SJSA1 (cell line): Measurements from ENCODE around the gene ARHGEF10L. TPM values are rescaled to one million over a fixed set of nuclear protein-coding genes. Genes with fewer than 3 reads are reported as not detected.

ENCODE experiments used
- DNase-seq, 2 experiments: peaks; one replicate each; pipeline ENCODE4 v3.0.0-alpha.2; 2015 to 2020; ENCODE audit warnings: low spot score in 2 of 2, low read depth in 1 of 2
- H3K27ac ChIP-seq: fragments of 250-450 bp; sonication (Bioruptor Pico); 2 replicates; pipeline ENCODE4 v1.5.1; 2020; ENCODE audit warnings: mild to moderate bottlenecking, moderate library complexity
- H3K27me3 ChIP-seq: fragments of 250-450 bp; sonication (Bioruptor Pico); replicated peaks from 2 replicates; pipeline ENCODE4 v1.5.1; 2020; ENCODE audit warnings: mild to moderate bottlenecking, moderate library complexity
- H3K36me3 ChIP-seq: fragments of 250-450 bp; sonication (Bioruptor Pico); 2 replicates; pipeline ENCODE4 v1.5.1; 2020; ENCODE audit warnings: mild to moderate bottlenecking
- H3K4me1 ChIP-seq: fragments of 250-450 bp; sonication (Bioruptor Pico); replicated peaks from 2 replicates; pipeline ENCODE4 v1.6.1; 2021; ENCODE audit warnings: mild to moderate bottlenecking
- H3K4me3 ChIP-seq: fragments of 250-450 bp; sonication (Bioruptor Pico); 2 replicates; pipeline ENCODE4 v1.5.1; 2020; ENCODE audit warnings: mild to moderate bottlenecking
- H3K9me3 ChIP-seq: fragments of 250-450 bp; sonication (Bioruptor Pico); replicated peaks from 2 replicates; pipeline ENCODE4 v1.5.1; 2020; ENCODE audit warnings: mild to moderate bottlenecking
- total RNA-seq: library from RNA; depleted of rRNA; stranded (reverse); fragments of >200 nt; shearing (Covaris generic); gene quantifications from 2 replicates; pipeline ENCODE4 v1.2.3, GENCODE V29; 2014

The ARHGEF10L gene
- total RNA-seq, 1 experiment from 2014 or later: 12.8 TPM

DNA sequence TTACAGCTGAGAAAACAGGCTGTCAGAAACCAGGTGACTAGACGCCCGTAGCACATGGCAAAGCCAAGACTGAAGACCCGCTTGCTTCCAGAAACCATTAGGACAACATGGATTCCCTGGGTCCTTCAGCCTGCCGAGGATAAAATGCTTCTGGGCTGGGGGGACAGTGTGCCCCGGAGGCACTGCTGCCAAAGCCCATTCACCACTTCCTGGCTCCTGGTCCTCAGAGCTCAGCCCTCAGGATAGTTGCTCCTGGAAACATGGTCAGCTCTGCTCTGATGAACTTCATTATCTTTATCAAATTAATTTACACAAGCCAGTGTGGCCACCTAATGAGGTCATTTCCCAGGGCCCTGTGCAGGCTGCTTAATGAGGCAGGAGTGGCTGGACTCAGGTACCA, 174.5 kb downstream of the ARHGEF10L start:
- DNase-seq: no peak
- Histone ChIP-seq H3K27ac (no peak overlapping the region), H3K4me1 (no peaks in the 10 kb centered on the region), H3K4me3 (no peak overlapping the region), H3K9me3 (no peaks in the 10 kb centered on the region), H3K27me3 (no peaks in the 10 kb centered on the region; the same call in 1 of the 2 replicates), H3K36me3 (no peaks in the 10 kb centered on the region)

DNA sequence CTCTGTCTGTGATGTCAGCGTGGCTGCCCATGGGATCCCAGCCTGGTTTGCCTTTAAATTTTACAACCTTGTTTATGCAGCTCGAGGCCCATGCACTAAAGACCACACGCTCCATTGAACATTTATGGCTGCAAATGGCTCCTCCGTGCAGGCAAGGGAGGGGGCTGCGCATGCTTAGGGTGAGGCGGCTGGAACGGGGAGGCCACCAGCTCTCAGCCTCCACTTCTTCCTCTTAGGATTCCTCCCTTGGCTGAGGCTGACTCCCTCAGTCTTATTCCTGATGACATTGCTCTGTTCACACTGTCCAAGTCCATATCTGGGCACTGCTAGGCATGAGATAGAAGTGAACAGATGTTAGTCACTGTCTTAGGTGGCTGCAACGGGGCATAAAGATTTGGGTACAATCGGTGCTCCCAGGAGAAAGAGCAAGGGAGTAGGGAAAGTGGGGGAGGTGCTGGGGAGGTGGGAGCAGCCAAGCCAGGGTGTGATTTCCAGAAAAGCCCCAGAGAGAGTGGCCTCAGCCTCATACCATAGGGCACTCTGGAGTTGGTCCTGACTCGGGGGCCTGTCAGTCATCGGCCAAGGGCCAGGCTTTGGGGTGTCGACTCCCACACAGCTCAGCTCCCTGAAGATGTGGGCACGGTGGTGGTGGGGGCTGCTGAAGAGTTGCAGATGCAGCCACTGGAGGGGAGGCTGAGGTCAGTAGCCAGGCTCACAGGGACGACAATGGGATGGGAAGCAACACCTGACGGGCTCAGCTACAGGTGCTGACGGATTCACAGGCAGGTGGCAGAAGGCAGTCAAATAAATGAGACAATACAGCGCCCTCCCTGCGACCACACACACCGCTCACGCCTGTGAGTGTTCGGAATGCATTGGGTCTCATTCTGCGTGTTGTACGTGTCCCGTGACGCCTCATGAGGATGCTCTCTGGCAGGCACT, 178.4 kb downstream of the ARHGEF10L start:
- H3K4me1 ChIP-seq: no peaks in the 10 kb centered on the region
- H3K4me3 ChIP-seq: no peak overlapping the region
- DNase-seq: no peak
- no peaks in the 10 kb centered on the region for H3K36me3 ChIP-seq
- H3K27ac ChIP-seq: no peak overlapping the region
- no peaks in the 10 kb centered on the region for H3K9me3 ChIP-seq
- no peaks in the 10 kb centered on the region; the same call in 1 of the 2 replicates for H3K27me3 ChIP-seq

GRCh38 chr1:17719874-17720273, 180.4 kb downstream of the ARHGEF10L start:
- Histone ChIP-seq H3K36me3 (no peaks in the 10 kb centered on the region), H3K9me3 (no peaks in the 10 kb centered on the region), H3K27ac (no peak overlapping the region), H3K4me1 (no peaks in the 10 kb centered on the region), H3K4me3 (no peak overlapping the region), H3K27me3 (no peaks in the 10 kb centered on the region; the same call in 1 of the 2 replicates)
- no peak for DNase-seq

- Histone ChIP-seq H3K36me3 (no peaks in the 10 kb centered on the region), H3K4me1 (no peaks in the 10 kb centered on the region), H3K4me3 (no peak overlapping the region), H3K27ac (no peak overlapping the region), H3K27me3 (no peaks in the 10 kb centered on the region; the same call in 1 of the 2 replicates), H3K9me3 (no peaks in the 10 kb centered on the region)
- no peak for DNase-seq
Observed at GRCh38 chr1:17721444-17721843, 181.9 kb downstream of the ARHGEF10L start.

DNA sequence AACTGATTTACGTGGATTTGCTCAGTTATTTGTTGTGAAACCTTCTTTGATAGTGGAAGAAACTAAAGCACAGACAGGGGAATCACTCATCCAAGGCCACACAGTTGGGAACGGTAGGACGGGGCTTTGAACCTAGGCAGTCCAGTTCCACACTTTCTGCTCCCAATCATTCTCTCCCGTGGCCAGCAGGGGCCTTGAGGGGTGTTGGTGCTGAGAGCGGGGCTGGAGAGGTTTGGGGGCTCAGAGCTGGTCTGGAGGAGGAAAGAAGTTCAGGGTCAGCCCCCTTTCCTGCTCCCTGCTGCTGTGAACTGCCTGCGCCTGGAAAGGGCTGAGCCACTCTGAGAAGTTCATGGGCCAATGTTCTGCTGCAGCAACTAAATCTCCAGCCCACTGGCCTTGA, 184.2 kb downstream of the ARHGEF10L start:
- no peaks in the 10 kb centered on the region for H3K9me3 ChIP-seq
- no peaks in the 10 kb centered on the region; the same call in 1 of the 2 replicates for H3K27me3 ChIP-seq
- H3K36me3 ChIP-seq: no peaks in the 10 kb centered on the region
- DNase-seq: no peak
- H3K27ac ChIP-seq: no peak overlapping the region
- no peak overlapping the region for H3K4me3 ChIP-seq
- no peaks in the 10 kb centered on the region for H3K4me1 ChIP-seq

DNA sequence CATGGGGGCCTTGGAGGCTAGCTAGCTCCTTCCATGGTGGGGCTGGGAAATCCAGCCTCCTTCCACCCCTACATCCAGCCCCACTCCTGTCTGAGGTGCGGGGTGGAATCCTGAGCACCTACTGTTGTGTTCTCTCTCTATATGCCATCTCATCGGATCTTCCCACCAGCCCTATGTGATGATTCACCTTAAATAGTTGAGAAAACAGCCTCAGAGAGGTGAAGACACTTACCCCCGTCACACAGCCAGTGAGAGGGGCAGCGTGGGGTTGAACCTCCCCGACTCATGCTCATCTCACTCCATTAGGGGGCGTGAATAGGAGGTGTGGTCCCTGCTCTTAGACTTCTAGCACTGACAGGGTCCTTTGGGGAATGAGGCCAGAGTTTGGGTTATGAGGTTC, 184.7 kb downstream of the ARHGEF10L start:
- no peaks in the 10 kb centered on the region for H3K4me1 ChIP-seq
- DNase-seq: no peak
- H3K4me3 ChIP-seq: no peak overlapping the region
- H3K27me3 ChIP-seq: no peaks in the 10 kb centered on the region; the same call in 1 of the 2 replicates
- H3K27ac ChIP-seq: no peak overlapping the region
- H3K36me3 ChIP-seq: no peaks in the 10 kb centered on the region
- H3K9me3 ChIP-seq: no peaks in the 10 kb centered on the region

GRCh38 chr1:17725084-17725719, 185.7 kb downstream of the ARHGEF10L start:
- no peak for DNase-seq
- Histone ChIP-seq H3K4me1 (no peaks in the 10 kb centered on the region), H3K9me3 (no peaks in the 10 kb centered on the region), H3K27ac (no peak overlapping the region), H3K36me3 (no peaks in the 10 kb centered on the region), H3K4me3 (no peak overlapping the region), H3K27me3 (no peaks in the 10 kb centered on the region; the same call in 1 of the 2 replicates)

DNA sequence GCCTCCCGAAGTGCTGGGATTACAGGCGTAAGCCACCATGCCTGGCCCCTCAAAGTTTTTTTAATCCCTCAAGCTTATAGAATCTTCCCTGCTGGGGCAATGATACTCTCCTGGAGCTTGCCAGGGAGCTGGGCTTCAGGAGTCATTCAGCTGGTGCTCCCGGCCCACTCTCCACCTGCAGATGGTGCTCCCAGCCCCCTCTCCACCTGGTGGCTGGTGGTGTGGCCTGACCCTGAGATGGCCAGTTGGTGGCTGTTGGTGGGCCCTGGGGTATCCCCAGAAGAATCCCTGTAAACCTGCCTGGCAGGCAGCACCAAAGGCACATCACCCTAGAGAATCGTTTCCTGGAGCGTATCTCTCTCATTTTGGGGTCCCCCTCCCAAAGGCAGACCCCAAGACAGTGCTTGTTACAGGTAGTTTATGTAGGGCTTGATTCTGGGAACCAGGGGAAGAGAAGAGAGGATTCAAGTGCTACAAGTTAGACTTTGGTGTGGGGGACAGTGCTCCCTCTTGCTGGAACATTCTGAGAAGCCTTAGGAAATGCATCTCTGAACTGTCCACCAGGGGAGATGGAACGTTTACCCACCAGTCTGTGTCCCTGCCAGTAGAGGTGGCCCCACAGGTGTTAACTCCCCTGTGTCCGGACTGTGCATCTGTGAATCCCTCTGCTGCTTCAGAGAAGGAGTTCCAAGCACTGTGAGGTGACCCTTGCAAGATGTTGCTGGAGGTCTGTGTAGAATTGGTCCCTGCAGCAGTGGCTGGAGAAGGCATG, 186.5 kb downstream of the ARHGEF10L start:
- no peak for DNase-seq
- no peak overlapping the region for H3K4me3 ChIP-seq
- no peaks in the 10 kb centered on the region for H3K4me1 ChIP-seq
- no peaks in the 10 kb centered on the region; the same call in 1 of the 2 replicates for H3K27me3 ChIP-seq
- H3K36me3 ChIP-seq: no peaks in the 10 kb centered on the region
- H3K27ac ChIP-seq: no peak overlapping the region
- no peaks in the 10 kb centered on the region for H3K9me3 ChIP-seq

- Histone ChIP-seq H3K9me3 (no peaks in the 10 kb centered on the region), H3K4me1 (no peaks in the 10 kb centered on the region), H3K4me3 (no peak overlapping the region), H3K27me3 (no peaks in the 10 kb centered on the region), H3K27ac (no peak overlapping the region), H3K36me3 (no peaks in the 10 kb centered on the region)
- no peak for DNase-seq
Observed at GRCh38 chr1:17728123-17728712, 188.7 kb downstream of the ARHGEF10L start.

GRCh38 chr1:17729248-17729647, 189.8 kb downstream of the ARHGEF10L start:
- Histone ChIP-seq H3K27me3 (no peaks in the 10 kb centered on the region), H3K4me1 (no peaks in the 10 kb centered on the region), H3K36me3 (no peaks in the 10 kb centered on the region), H3K9me3 (no peaks in the 10 kb centered on the region), H3K4me3 (no peak overlapping the region), H3K27ac (no peak overlapping the region)
- no peak for DNase-seq

- H3K9me3 ChIP-seq: no peaks in the 10 kb centered on the region
- H3K4me1 ChIP-seq: no peaks in the 10 kb centered on the region
- no peak for DNase-seq
Observed at GRCh38 chr1:17729909-17730308, 190.4 kb downstream of the ARHGEF10L start.

GRCh38 chr1:17731460-17731859, 192.0 kb downstream of the ARHGEF10L start:
- no peak for DNase-seq
- Histone ChIP-seq H3K27me3 (no peaks in the 10 kb centered on the region), H3K27ac (no peak overlapping the region), H3K4me3 (no peak overlapping the region), H3K36me3 (no peaks in the 10 kb centered on the region), H3K4me1 (no peaks in the 10 kb centered on the region), H3K9me3 (no peaks in the 10 kb centered on the region)

More at GRCh38 chr1:17729909-17730308, 190.4 kb downstream of the ARHGEF10L start:
- Histone ChIP-seq H3K27me3 (no peaks in the 10 kb centered on the region), H3K4me3 (no peak overlapping the region), H3K27ac (no peak overlapping the region), H3K36me3 (no peaks in the 10 kb centered on the region)

DNA sequence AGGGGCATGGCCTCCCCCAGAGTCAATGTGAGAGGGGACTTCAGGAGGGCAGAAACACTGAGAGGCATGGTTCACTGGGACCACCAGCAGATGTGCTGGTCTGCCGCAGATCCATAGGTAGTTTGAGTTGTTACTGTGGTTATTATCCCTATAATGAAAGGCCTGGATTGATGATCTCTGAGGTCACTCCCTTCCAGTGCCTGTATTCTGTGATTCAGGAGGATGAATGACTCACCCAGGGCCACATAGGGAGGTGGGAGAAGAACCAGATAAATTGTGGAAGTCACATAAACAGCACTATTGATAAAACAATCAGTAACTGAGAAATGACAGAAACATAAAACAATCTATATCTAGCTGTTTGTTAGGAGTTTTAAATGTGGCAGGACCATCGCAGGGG, 193.0 kb downstream of the ARHGEF10L start:
- Histone ChIP-seq H3K9me3 (no peaks in the 10 kb centered on the region), H3K4me1 (no peaks in the 10 kb centered on the region), H3K27me3 (no peaks in the 10 kb centered on the region), H3K36me3 (no peaks in the 10 kb centered on the region), H3K27ac (no peak overlapping the region), H3K4me3 (no peak overlapping the region)
- no peak for DNase-seq
